Sigmoid colon (tissue), 4 donors: Measurements from ENCODE around the gene PTPN3.

ENCODE experiments used
- CTCF ChIP-seq, 4 experiments: fragments of 450-650 bp in 3 of 4; fragments of 200-600 bp in 1 of 4; IDR thresholded peaks; one replicate each; pipeline ENCODE4 v1.5.1; 2016 to 2019; ENCODE audit warnings: antibody characterized with exemption in 4 of 4, mild to moderate bottlenecking in 3 of 4, moderate library complexity in 2 of 4
- EP300 ChIP-seq, 4 donors: sonication (generic); formaldehyde crosslinking; IDR thresholded peaks; one replicate each; pipeline ENCODE4 v1.6.1; 2017; ENCODE audit warnings: antibody characterized with exemption in 4 of 4
- POLR2A ChIP-seq, 2 donors: fragments of 450-650 bp; IDR thresholded peaks; one replicate each; pipeline ENCODE4 v1.6.1; 2016; ENCODE audit warnings: antibody characterized with exemption in 2 of 2, mild to moderate bottlenecking in 2 of 2, moderate library complexity in 2 of 2

GRCh38 chr9:109479822-109480221, 18.3 kb downstream of the PTPN3 start:
- TF ChIP-seq EP300 (IDR thresholded peaks at IDR 0.05) = no peak
- TF ChIP-seq POLR2A (IDR thresholded peaks at IDR 0.05) = no peak
- no peak for TF ChIP-seq CTCF (IDR thresholded peaks at IDR 0.05)
